Kidney tubule cell (primary cell): Measurements from ENCODE around the gene RUNX1.
"Not testable (repeated sequence)": the region's sequence is repeated elsewhere in the genome, so short reads cannot be mapped to it uniquely, and the experiment has no call there.

Experiments used
- DNase-seq: peaks from one replicate; pipeline ENCODE4 v3.0.0-alpha.2; 2018; ENCODE audit warnings: low spot score

The RUNX1 gene

GRCh38 chr21:34806423-34806822 lies 242.7 kb downstream of the RUNX1 start:
- no peak for DNase-seq

GRCh38 chr21:34805157-34805556 lies 243.9 kb downstream of the RUNX1 start:
- no peak for DNase-seq

- not testable (repeated sequence) for DNase-seq
These were observed 244.5 kb downstream of the RUNX1 start for GRCh38 chr21:34804584-34804983.

- no peak for DNase-seq
These were observed 245.2 kb downstream of the RUNX1 start for GRCh38 chr21:34803782-34804370.

- DNase-seq = peak; percentile 83
These were observed 246.8 kb downstream of the RUNX1 start for GRCh38 chr21:34802180-34802899.

GRCh38 chr21:34801519-34802132 lies 247.5 kb downstream of the RUNX1 start:
- no peak for DNase-seq

- peak; percentile 18 for DNase-seq
These were observed 248.1 kb downstream of the RUNX1 start for GRCh38 chr21:34800797-34801518.

- no peak for DNase-seq
These were observed 250.0 kb downstream of the RUNX1 start for GRCh38 chr21:34799092-34799491.

- DNase-seq = peak; percentile 22
These were observed 251.1 kb downstream of the RUNX1 start for GRCh38 chr21:34797921-34798535.

GRCh38 chr21:34797201-34797525 lies 251.9 kb downstream of the RUNX1 start:
- no peak for DNase-seq

- DNase-seq = peak; percentile 63
These were observed 252.4 kb downstream of the RUNX1 start for GRCh38 chr21:34796518-34797200.

- peak; percentile 85 for DNase-seq
These were observed 253.4 kb downstream of the RUNX1 start for GRCh38 chr21:34795548-34796180.

- peak; percentile 52 for DNase-seq
These were observed 253.9 kb downstream of the RUNX1 start for GRCh38 chr21:34795175-34795547.

GRCh38 chr21:34794686-34795085 lies 254.4 kb downstream of the RUNX1 start:
- no peak for DNase-seq

GRCh38 chr21:34793471-34793870 lies 255.6 kb downstream of the RUNX1 start:
- DNase-seq = no peak

- DNase-seq = no peak
These were observed 256.5 kb downstream of the RUNX1 start for GRCh38 chr21:34792504-34793089.

- DNase-seq = no peak
These were observed 257.2 kb downstream of the RUNX1 start for GRCh38 chr21:34791776-34792503.

GRCh38 chr21:34790834-34791233 lies 258.3 kb downstream of the RUNX1 start:
- DNase-seq = no peak

- no peak for DNase-seq
These were observed 258.8 kb downstream of the RUNX1 start for GRCh38 chr21:34790341-34790740.

- DNase-seq = no peak
These were observed 260.2 kb downstream of the RUNX1 start for GRCh38 chr21:34788879-34789278.
